ENCODE results near the gene CRYZ. TPM values are rescaled to one million over a fixed set of nuclear protein-coding genes. Genes with fewer than 3 reads are reported as not detected.
"Not testable (repeated sequence)": the region's sequence is repeated elsewhere in the genome, so short reads cannot be mapped to it uniquely, and the experiment has no call there.

Gene CRYZ
- total and polyA plus RNA-seq, 10 of the 15 experiments (the other 5 are each of a cell fraction or from before 2014, with no cell fraction given), result 53.4 to 194 (median 79.8) TPM

GRCh38 chr1:74756650-74757049, 23.8 kb upstream of the CRYZ start:
- POLR2A ChIA-PET; H3K9ac ChIP-seq (ENCODE audit: control insufficient read depth, insufficient read depth, low read length); RAD21 ChIA-PET (ENCODE audit: unreplicated experiment); H3K9me3 ChIP-seq (replicated peaks; ENCODE audit: control insufficient read depth, insufficient read depth, low read length); H2AFZ ChIP-seq (ENCODE audit: control insufficient read depth, low read depth, low read length); H3K4me3 ChIP-seq; H3K4me1 ChIP-seq (ENCODE audit: control insufficient read depth, insufficient read depth, low read length); H3K27ac ChIP-seq (ENCODE audit: control insufficient read depth, insufficient read depth); H3K27me3 ChIP-seq (replicated peaks in 1 of 2; ENCODE audit: control insufficient read depth in 2 of 2, insufficient read depth in 2 of 2, low read length in 1 of 2); H3K4me2 ChIP-seq (ENCODE audit: control insufficient read depth, insufficient read depth); DNase-seq (ENCODE audit: low read depth, low spot score); H3K79me2 ChIP-seq (ENCODE audit: control insufficient read depth, insufficient read depth, low read length); BruUV-seq (replicated peaks); H4K20me1 ChIP-seq (ENCODE audit: control insufficient read depth, insufficient read depth); ATAC-seq; FAIRE-seq; H3K36me3 ChIP-seq (ENCODE audit: control insufficient read depth in 2 of 2, insufficient read depth in 2 of 2, low read length in 1 of 2); in situ Hi-C loops (cut with MboI); intact Hi-C loops (cut with micrococcal nuclease; ENCODE audit: unreplicated experiment): not testable (repeated sequence)
- 90% methylated on average over 2 of the region's 2 CpGs for WGBS (ENCODE audit: insufficient coverage, insufficient replicate concordance, low lambda C conversion rate, missing lambda C conversion rate)
- ChIA-PET CTCF (interaction anchor here (1.9 kb wide), 1 partner anchor 11 kb away, joined by 5 read pairs; no protein-coding TSS in a partner anchor), SMC1A (ENCODE audit: uncharacterized antibody, unreplicated experiment) (interaction anchor here (1.4 kb wide), 1 partner anchor 8 kb away, joined by 3 read pairs; no protein-coding TSS in a partner anchor)

- Histone ChIP-seq H4K20me1 (ENCODE audit: control insufficient read depth, insufficient read depth) (no peaks in the 10 kb centered on the region), H3K9me3 (replicated peaks; ENCODE audit: control insufficient read depth, insufficient read depth, low read length) (no peaks in the 10 kb centered on the region; the same call in 2 of the 3 replicates), H3K4me1 (ENCODE audit: control insufficient read depth, insufficient read depth, low read length) (no peaks in the 10 kb centered on the region), H3K79me2 (ENCODE audit: control insufficient read depth, insufficient read depth, low read length) (no peaks in the 10 kb centered on the region), H3K9ac (ENCODE audit: control insufficient read depth, insufficient read depth, low read length) (no peak overlapping the region), H3K36me3 (ENCODE audit: control insufficient read depth in 2 of 2, insufficient read depth in 2 of 2, low read length in 1 of 2) (peaks cover 4 to 9% of the 10 kb centered on the region in 2 experiments), H3K4me3 (no peak overlapping the region), H2AFZ (ENCODE audit: control insufficient read depth, low read depth, low read length) (no peak overlapping the region), H3K4me2 (ENCODE audit: control insufficient read depth, insufficient read depth) (no peak overlapping the region), H3K27me3 (replicated peaks in 1 of 2; ENCODE audit: control insufficient read depth in 2 of 2, insufficient read depth in 2 of 2, low read length in 1 of 2) (no peaks in the 10 kb centered on the region), H3K27ac (ENCODE audit: control insufficient read depth, insufficient read depth) (no peak overlapping the region)
- ChIA-PET POLR2A (no interaction called here), CTCF (interaction anchor here (0.8 kb wide), 1 partner anchor 17 kb away, joined by 4 read pairs; no protein-coding TSS in a partner anchor), RAD21 (ENCODE audit: unreplicated experiment) (no interaction called here), SMC1A (ENCODE audit: uncharacterized antibody, unreplicated experiment) (interaction anchor here (1.0 to 2.0 kb wide), 2 partner anchors 12 to 14 kb away, joined by 4 to 8 read pairs; no protein-coding TSS in a partner anchor)
- BruUV-seq (replicated peaks), result no TSS peak
- ATAC-seq (no peak), FAIRE-seq (no peak), DNase-seq (ENCODE audit: low read depth, low spot score) (no peak)
- no peak for TF ChIP-seq NR2C1 (IDR thresholded peaks at IDR 0.05)
- no peak for TF ChIP-seq POLR2A (IDR thresholded peaks at IDR 0.05; ENCODE audit: low read depth, low read length)
- TF ChIP-seq JUND (IDR thresholded peaks at IDR 0.05; ENCODE audit: low read depth, low read length), result no peak
- no peak for TF ChIP-seq SMC3 (IDR thresholded peaks at IDR 0.05; ENCODE audit: borderline replicate concordance, low read length)
- intact Hi-C loops (cut with micrococcal nuclease; ENCODE audit: unreplicated experiment), result no loop called here
- in situ Hi-C loops (cut with MboI), result no loop called here
These were observed 22.6 kb upstream of the CRYZ start for GRCh38 chr1:74755475-74755874.

Data from GM12878 (cell line).